Panc1 (cell line): ENCODE data around the gene NKAIN2.

Source experiments
- POLR2AphosphoS5 ChIP-seq: IDR thresholded peaks from 2 replicates; pipeline ENCODE4 v1.6.1; 2012; ENCODE audit warnings: mild to moderate bottlenecking, low read depth, low read length, moderate library complexity
- TF ChIP-seq, protein P1 (sequence below): fragments of 450-650 bp; IDR thresholded peaks from 2 replicates; pipeline ENCODE4 v1.5.1; 2017; ENCODE audit warnings: mild to moderate bottlenecking

- TF ChIP-seq, protein P1, sequence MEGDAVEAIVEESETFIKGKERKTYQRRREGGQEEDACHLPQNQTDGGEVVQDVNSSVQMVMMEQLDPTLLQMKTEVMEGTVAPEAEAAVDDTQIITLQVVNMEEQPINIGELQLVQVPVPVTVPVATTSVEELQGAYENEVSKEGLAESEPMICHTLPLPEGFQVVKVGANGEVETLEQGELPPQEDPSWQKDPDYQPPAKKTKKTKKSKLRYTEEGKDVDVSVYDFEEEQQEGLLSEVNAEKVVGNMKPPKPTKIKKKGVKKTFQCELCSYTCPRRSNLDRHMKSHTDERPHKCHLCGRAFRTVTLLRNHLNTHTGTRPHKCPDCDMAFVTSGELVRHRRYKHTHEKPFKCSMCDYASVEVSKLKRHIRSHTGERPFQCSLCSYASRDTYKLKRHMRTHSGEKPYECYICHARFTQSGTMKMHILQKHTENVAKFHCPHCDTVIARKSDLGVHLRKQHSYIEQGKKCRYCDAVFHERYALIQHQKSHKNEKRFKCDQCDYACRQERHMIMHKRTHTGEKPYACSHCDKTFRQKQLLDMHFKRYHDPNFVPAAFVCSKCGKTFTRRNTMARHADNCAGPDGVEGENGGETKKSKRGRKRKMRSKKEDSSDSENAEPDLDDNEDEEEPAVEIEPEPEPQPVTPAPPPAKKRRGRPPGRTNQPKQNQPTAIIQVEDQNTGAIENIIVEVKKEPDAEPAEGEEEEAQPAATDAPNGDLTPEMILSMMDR = no peak
- TF ChIP-seq POLR2AphosphoS5 = no peak
Observed at GRCh38 chr6:124567401-124567800, 763.7 kb downstream of the NKAIN2 start.
